ENCODE results near the gene EXOC3.

EXOC3 gene

GRCh38 chr5:435156-435790, 7.7 kb upstream of the EXOC3 start:
- DNase-seq = no peak
- in situ Hi-C loops (cut with MboI; ENCODE audit: low pct_unique_long_range_greater_than_20kb, low sequenced_read_pairs) = no loop called here

- no peak for DNase-seq
- in situ Hi-C loops (cut with MboI; ENCODE audit: low pct_unique_long_range_greater_than_20kb, low sequenced_read_pairs) = no loop called here
Observed at GRCh38 chr5:435961-436640, 6.9 kb upstream of the EXOC3 start.

- in situ Hi-C loops (cut with MboI; ENCODE audit: low pct_unique_long_range_greater_than_20kb, low sequenced_read_pairs) = no loop called here
- DNase-seq = no peak
Observed at GRCh38 chr5:436641-436975, 6.4 kb upstream of the EXOC3 start.

GRCh38 chr5:437281-437771, 5.7 kb upstream of the EXOC3 start:
- in situ Hi-C loops (cut with MboI; ENCODE audit: low pct_unique_long_range_greater_than_20kb, low sequenced_read_pairs) = no loop called here
- no peak for DNase-seq

- in situ Hi-C loops (cut with MboI; ENCODE audit: low pct_unique_long_range_greater_than_20kb, low sequenced_read_pairs) = no loop called here
- no peak for DNase-seq
Observed at GRCh38 chr5:438481-438981, 4.4 kb upstream of the EXOC3 start.

DNA sequence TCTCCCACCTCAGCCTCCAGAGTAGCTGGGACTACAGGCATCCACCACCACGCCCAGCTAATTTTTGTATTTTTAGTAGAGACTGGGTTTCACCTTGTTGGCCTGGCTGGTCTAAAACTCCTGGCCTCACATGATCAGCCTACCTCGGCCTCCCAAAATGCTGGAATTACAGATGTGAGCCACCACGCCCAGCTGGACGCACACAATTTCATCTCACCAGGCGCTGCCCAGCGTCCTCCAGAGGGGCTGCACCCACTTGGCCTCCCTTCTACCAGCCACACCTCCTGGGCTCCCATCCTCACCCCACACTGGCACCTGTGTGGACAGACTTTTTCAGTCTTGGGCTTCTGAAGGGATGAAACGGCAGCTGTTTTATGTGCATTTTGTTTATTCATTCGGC, 3.8 kb upstream of the EXOC3 start:
- no peak for DNase-seq
- in situ Hi-C loops (cut with MboI; ENCODE audit: low pct_unique_long_range_greater_than_20kb, low sequenced_read_pairs) = no loop called here

GRCh38 chr5:439636-440035, 3.3 kb upstream of the EXOC3 start:
- in situ Hi-C loops (cut with MboI; ENCODE audit: low pct_unique_long_range_greater_than_20kb, low sequenced_read_pairs) = no loop called here
- no peak for DNase-seq

GRCh38 chr5:440401-441201, 2.4 kb upstream of the EXOC3 start:
- peak; percentile 73 for DNase-seq
- in situ Hi-C loops (cut with MboI; ENCODE audit: low pct_unique_long_range_greater_than_20kb, low sequenced_read_pairs) = no loop called here

- no peak for DNase-seq
Observed at GRCh38 chr5:441996-442334, 1.0 kb upstream of the EXOC3 start.

DNA sequence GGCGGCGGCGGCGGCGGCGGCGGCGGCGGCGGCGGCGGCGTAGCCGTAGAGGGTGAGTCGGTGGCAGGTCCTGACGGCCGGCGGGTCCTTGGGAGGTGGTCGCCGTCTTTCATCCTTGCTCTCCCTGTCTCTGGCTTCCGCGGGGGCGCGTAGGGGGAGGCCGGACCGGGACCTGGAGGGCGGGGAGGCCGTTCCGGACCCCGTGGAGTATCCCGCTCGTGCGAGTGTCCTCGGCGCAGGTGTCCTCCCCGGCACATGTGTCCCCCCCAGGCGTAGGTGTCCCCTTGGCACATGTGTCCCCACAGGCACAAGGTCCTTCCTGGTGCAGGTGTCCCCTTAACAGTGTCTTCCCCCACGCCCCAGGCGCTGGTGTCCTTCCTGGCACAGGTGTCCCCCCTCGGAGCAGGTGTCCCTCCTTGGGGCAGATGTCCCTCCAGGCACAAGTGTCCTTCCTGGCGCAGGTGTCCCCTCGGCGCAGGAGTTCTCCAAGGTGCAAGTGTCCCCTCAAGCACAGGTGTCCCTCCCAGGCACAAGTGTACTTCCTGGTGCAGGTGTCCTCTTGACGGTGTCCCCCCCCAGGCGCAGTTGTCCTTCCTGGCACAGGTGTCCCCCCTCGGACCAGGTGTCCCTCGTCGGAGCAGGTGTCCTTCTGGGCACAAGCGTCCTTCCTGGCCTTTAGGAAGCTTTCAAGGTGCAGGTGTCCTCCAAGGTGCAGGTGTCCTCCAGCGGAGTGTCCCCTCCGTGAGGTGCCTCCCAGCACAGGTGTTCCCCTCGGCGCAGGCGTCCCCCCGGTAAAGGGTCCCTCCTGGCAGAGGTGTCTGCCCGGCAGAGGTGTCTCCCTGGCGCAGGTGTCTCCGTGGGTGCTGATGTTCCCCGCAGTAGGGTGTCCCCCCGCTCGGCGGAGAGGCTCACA, 519 bp downstream of the EXOC3 start:
- DNase-seq = no peak
- in situ Hi-C loops (cut with MboI; ENCODE audit: low pct_unique_long_range_greater_than_20kb, low sequenced_read_pairs) = no loop called here

More at GRCh38 chr5:441996-442334, 1.0 kb upstream of the EXOC3 start:
- in situ Hi-C loops (cut with MboI; ENCODE audit: low pct_unique_long_range_greater_than_20kb, low sequenced_read_pairs) = no loop called here

DNA sequence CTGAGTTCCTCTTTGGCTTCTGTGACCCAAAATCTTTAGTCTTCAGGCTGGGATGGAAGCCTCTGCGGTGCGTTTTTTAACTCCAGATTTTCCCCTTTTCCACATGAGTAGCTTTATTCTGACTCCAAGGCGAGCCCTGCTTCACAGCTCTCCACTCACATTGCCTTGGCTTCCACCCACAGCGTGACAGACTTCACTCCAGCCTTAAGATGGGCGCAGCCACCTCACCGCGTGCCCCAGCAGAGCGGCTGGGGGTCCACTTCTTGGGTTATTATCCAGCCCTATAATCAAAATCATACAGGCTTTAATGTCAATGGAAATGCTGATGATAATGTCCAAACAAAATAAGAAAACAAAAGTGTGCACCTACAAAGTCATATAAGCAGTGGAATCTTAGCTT, 1.2 kb downstream of the EXOC3 start:
- no peak for DNase-seq
- in situ Hi-C loops (cut with MboI; ENCODE audit: low pct_unique_long_range_greater_than_20kb, low sequenced_read_pairs) = no loop called here

GRCh38 chr5:445591-445990, 2.6 kb downstream of the EXOC3 start:
- no peak for DNase-seq
- in situ Hi-C loops (cut with MboI; ENCODE audit: low pct_unique_long_range_greater_than_20kb, low sequenced_read_pairs) = no loop called here

- no peak for DNase-seq
- in situ Hi-C loops (cut with MboI; ENCODE audit: low pct_unique_long_range_greater_than_20kb, low sequenced_read_pairs) = no loop called here
Observed at GRCh38 chr5:446066-446882, 3.3 kb downstream of the EXOC3 start.

DNA sequence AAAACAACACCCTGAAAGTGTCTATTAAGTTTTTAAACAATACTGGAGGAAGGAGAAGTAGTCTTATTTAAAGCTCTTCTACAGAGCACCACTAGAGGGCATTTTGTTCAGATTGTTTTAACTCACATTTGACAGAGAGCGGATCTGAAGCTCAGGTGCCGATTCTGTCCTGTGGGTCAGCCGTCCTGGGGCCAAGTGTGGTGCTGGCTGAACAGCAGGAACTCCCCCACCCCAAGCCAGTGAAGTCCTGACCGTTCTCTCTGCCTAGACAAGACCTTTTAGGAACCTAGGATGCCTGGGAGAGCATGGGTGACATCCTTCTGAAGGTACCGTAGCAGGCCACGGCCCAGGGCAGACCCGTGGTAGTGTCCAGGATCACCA, 3.9 kb downstream of the EXOC3 start:
- DNase-seq = peak; percentile 59
- in situ Hi-C loops (cut with MboI; ENCODE audit: low pct_unique_long_range_greater_than_20kb, low sequenced_read_pairs) = no loop called here

DNA sequence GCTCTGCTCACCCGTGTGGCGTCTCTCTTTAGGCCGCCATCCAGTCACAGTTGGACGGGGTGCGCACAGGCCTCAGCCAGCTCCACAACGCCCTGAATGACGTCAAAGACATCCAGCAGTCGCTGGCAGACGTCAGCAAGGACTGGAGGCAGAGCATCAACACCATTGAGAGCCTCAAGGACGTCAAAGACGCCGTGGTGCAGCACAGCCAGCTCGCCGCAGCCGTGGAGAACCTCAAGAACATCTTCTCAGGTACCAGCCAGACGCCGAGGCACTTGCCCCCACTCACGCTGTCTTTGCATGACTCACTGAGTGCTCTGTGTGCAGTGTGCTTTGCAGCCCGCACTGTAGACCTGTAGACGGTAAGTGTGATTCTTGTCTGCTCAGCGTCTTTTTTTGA, 4.5 kb downstream of the EXOC3 start:
- no peak for DNase-seq
- in situ Hi-C loops (cut with MboI; ENCODE audit: low pct_unique_long_range_greater_than_20kb, low sequenced_read_pairs) = no loop called here

- DNase-seq = no peak
- in situ Hi-C loops (cut with MboI; ENCODE audit: low pct_unique_long_range_greater_than_20kb, low sequenced_read_pairs) = no loop called here
Observed at GRCh38 chr5:448061-448765, 5.2 kb downstream of the EXOC3 start.

GRCh38 chr5:448766-449090, 5.8 kb downstream of the EXOC3 start:
- no peak for DNase-seq
- in situ Hi-C loops (cut with MboI; ENCODE audit: low pct_unique_long_range_greater_than_20kb, low sequenced_read_pairs) = no loop called here

DNA sequence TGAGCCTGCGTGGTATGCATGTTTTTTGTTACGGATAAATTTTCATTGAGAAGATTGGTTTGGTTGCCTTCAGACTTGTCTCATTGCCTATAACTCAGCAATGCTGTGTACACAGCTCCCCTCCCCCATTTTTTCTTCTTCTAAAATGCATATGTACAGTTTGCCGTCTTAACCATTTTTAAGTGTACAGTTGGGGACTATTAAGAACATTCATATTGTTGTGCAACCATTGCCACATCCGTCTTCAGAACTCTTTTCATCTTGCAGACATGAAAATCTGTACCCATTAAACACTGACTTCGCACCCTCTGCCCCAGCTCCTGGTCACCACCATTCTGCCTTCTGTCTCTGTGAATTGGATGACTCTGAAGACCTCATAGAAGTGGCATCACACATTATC, 6.2 kb downstream of the EXOC3 start:
- in situ Hi-C loops (cut with MboI; ENCODE audit: low pct_unique_long_range_greater_than_20kb, low sequenced_read_pairs) = no loop called here
- no peak for DNase-seq

Measured in KBM-7 (cell line).